A673 (cell line): ENCODE measurements around the gene GABRG3. TPM values are rescaled to one million over a fixed set of nuclear protein-coding genes. Genes with fewer than 3 reads are reported as not detected.

Experiments used
- BruUV-seq: library from RNA; stranded (reverse); fragments of 400-500 nt; replicated peaks from 2 replicates; lab custom pipeline; 2021; lab: Mats Ljungman, UMichigan
- CTCF ChIA-PET: fragments of 300-600 bp; sonication (Branson Sonifier 250); formaldehyde crosslinking; loops from one replicate; lab custom pipeline; 2022; ENCODE audit warnings: antibody characterized with exemption; lab: Charles Lee
- POLR2A ChIA-PET: fragments of 300-600 bp; sonication (Branson Sonifier 250); formaldehyde crosslinking; loops from one replicate; lab custom pipeline; 2022; ENCODE audit warnings: antibody characterized with exemption; ENCODE audit not compliant: low non-redundant PET; lab: Charles Lee
- DNase-seq: peaks from one replicate; pipeline ENCODE4 v3.0.0-alpha.2; 2015; ENCODE audit warnings: low spot score
- H3K27ac ChIP-seq: fragments of 200-600 bp; sonication (generic); 2 replicates; pipeline ENCODE4 v1.5.1; 2016; ENCODE audit warnings: mixed run types, low read depth, mild to moderate bottlenecking, mixed read lengths, antibody characterized with exemption, low read length; ENCODE audit not compliant: poor library complexity, severe bottlenecking
- H3K27me3 ChIP-seq: fragments of 200-600 bp; sonication (generic); replicated peaks from 2 replicates; pipeline ENCODE4 v1.6.1; 2017; ENCODE audit warnings: mixed run types, low read depth, mild to moderate bottlenecking, mixed read lengths, antibody characterized with exemption, low read length; ENCODE audit not compliant: insufficient read depth, poor library complexity
- H3K36me3 ChIP-seq: fragments of 200-600 bp; sonication (generic); 2 replicates; pipeline ENCODE4 v1.6.1; 2016; ENCODE audit warnings: mixed run types, mild to moderate bottlenecking, mixed read lengths, antibody characterized with exemption, low read length; ENCODE audit not compliant: insufficient read depth, poor library complexity, severe bottlenecking
- H3K4me1 ChIP-seq: fragments of 200-600 bp; sonication (generic); 2 replicates; pipeline ENCODE4 v1.6.1; 2017; ENCODE audit warnings: mixed run types, mild to moderate bottlenecking, mixed read lengths, antibody characterized with exemption, low read length; ENCODE audit not compliant: insufficient read depth, poor library complexity, severe bottlenecking
- H3K4me3 ChIP-seq: fragments of 200-600 bp; sonication (generic); 2 replicates; pipeline ENCODE4 v1.5.1; 2016; ENCODE audit warnings: low read depth, mixed run types, mild to moderate bottlenecking, mixed read lengths, low read length; ENCODE audit not compliant: poor library complexity, severe bottlenecking
- H3K9me3 ChIP-seq: fragments of 200-600 bp; sonication (generic); 2 replicates; pipeline ENCODE4 v1.6.1; 2016; ENCODE audit warnings: mixed run types, low read depth, mild to moderate bottlenecking, mixed read lengths, antibody characterized with exemption, low read length; ENCODE audit not compliant: poor library complexity, severe bottlenecking
- CTCF ChIP-seq: fragments of 300-800, 200-600 bp; sonication (generic); conservative IDR thresholded peaks from 2 replicates; pipeline ENCODE4 v1.5.1; 2017; ENCODE audit warnings: low read depth, mild to moderate bottlenecking, antibody characterized with exemption, low read length, moderate library complexity, mixed read lengths
- EZH2 ChIP-seq: fragments of 200-600 bp; sonication (generic); IDR thresholded peaks from 2 replicates; pipeline ENCODE4 v1.6.1; 2017; ENCODE audit warnings: borderline replicate concordance, low read depth, mild to moderate bottlenecking, mixed read lengths, antibody characterized with exemption, low read length; ENCODE audit not compliant: poor library complexity, severe bottlenecking
- intact Hi-C: fragments of 100-400 bp; cut with micrococcal nuclease; formaldehyde crosslinking; loops from one replicate; pipeline ENCODE4 v1.10.0; 2022; ENCODE audit not compliant: unreplicated experiment
- total RNA-seq: library from RNA; stranded (reverse); gene quantifications from 2 replicates; pipeline ENCODE4 v1.2.3, GENCODE V29; 2021

The GABRG3 gene
- total RNA-seq, 1 experiment from 2014 or later = not detected

- Histone ChIP-seq H3K4me3 (no peak overlapping the region), H3K27ac (no peak overlapping the region), H3K36me3 (no peaks in the 10 kb centered on the region), H3K4me1 (no peaks in the 10 kb centered on the region), H3K27me3 (no peaks in the 10 kb centered on the region), H3K9me3 (peaks cover 33% of the 10 kb centered on the region)
- POLR2A ChIA-PET = no interaction called here
- TF ChIP-seq EZH2 (no peak), CTCF (no peak)
- no peak for DNase-seq
- intact Hi-C loops = no loop called here
- no TSS peak for BruUV-seq
- CTCF ChIA-PET = no interaction called here
These were observed 260.8 kb downstream of the GABRG3 start for GRCh38 chr15:27231811-27232210.

GRCh38 chr15:27232876-27233275 is 261.9 kb downstream of the GABRG3 start:
- intact Hi-C loops = no loop called here
- Histone ChIP-seq H3K36me3 (no peaks in the 10 kb centered on the region), H3K27me3 (no peaks in the 10 kb centered on the region), H3K4me1 (no peaks in the 10 kb centered on the region), H3K9me3 (peaks cover 34% of the 10 kb centered on the region), H3K4me3 (no peak overlapping the region), H3K27ac (no peak overlapping the region)
- POLR2A ChIA-PET = no interaction called here
- TF ChIP-seq CTCF = no peak
- no peak for TF ChIP-seq EZH2
- no peak for DNase-seq
- BruUV-seq = no TSS peak
- CTCF ChIA-PET = no interaction called here

GRCh38 chr15:27234593-27234992 is 263.6 kb downstream of the GABRG3 start:
- CTCF ChIA-PET = no interaction called here
- Histone ChIP-seq H3K36me3 (no peaks in the 10 kb centered on the region), H3K4me3 (no peak overlapping the region), H3K27me3 (no peaks in the 10 kb centered on the region), H3K9me3 (peaks cover 41% of the 10 kb centered on the region), H3K4me1 (no peaks in the 10 kb centered on the region), H3K27ac (no peak overlapping the region)
- intact Hi-C loops = no loop called here
- TF ChIP-seq EZH2 (no peak), CTCF (no peak)
- POLR2A ChIA-PET = no interaction called here
- BruUV-seq = no TSS peak
- DNase-seq = no peak
